WTC11 (cell line): ENCODE results near the gene TMEM54. TPM values are rescaled to one million over a fixed set of nuclear protein-coding genes. Genes with fewer than 3 reads are reported as not detected.
A peak's percentile ranks its signal among the peaks of the same experiment; 100 is the strongest.

ENCODE experiments used
- ATAC-seq: fragments of 200-7000 bp; cut with Tn5 transposase; 2 replicates; pipeline ENCODE4 v1.10.0; 2021; ENCODE audit warnings: mild to moderate bottlenecking, moderate library complexity
- Bru-seq: library from RNA; stranded (reverse); fragments of 400-500 nt; gene quantifications from one replicate; lab custom pipeline; 2021; lab: Mats Ljungman, UMichigan
- CTCF ChIA-PET: fragments of 300-600 bp; sonication (Branson Sonifier 250); formaldehyde crosslinking; loops from one replicate; lab custom pipeline; 2021; ENCODE audit warnings: antibody characterized with exemption; lab: Charles Lee
- POLR2A ChIA-PET: fragments of 350-600 bp; sonication (Branson Sonifier 250); formaldehyde crosslinking; loops from one replicate; lab custom pipeline; 2021; ENCODE audit warnings: antibody characterized with exemption; lab: Charles Lee
- DNase-seq: peaks from one replicate; pipeline ENCODE4 v3.0.0; 2021; ENCODE audit warnings: low spot score
- H3K27ac Mint-ChIP-seq: 2 replicates; pipeline ENCODE4 v1.8.0; 2021; ENCODE audit warnings: mixed read lengths
- H3K27me3 Mint-ChIP-seq: 2 replicates; pipeline ENCODE4 v1.8.0; 2021; ENCODE audit warnings: low read depth, mild to moderate bottlenecking, moderate library complexity, mixed read lengths
- H3K36me3 Mint-ChIP-seq: 2 replicates; pipeline ENCODE4 v1.8.0; 2021; ENCODE audit warnings: mixed read lengths
- H3K4me1 Mint-ChIP-seq: 2 replicates; pipeline ENCODE4 v1.8.0; 2022; ENCODE audit warnings: mixed read lengths
- H3K4me3 Mint-ChIP-seq: 2 replicates; pipeline ENCODE4 v1.8.0; 2021; ENCODE audit warnings: mild to moderate bottlenecking, moderate library complexity, mixed read lengths
- H3K9me3 Mint-ChIP-seq: 2 replicates; pipeline ENCODE4 v1.8.0; 2021; ENCODE audit warnings: mixed read lengths
- CDX4 ChIP-seq: fragments of 250-450 bp; sonication (Bioruptor Pico); IDR thresholded peaks from 2 replicates; pipeline ENCODE4 v1.9.0; 2021; ENCODE audit warnings: moderate library complexity, mild to moderate bottlenecking, inconsistent platforms, borderline replicate concordance
- HMGXB4 ChIP-seq: sonication (generic); formaldehyde crosslinking; IDR thresholded peaks from 2 replicates; pipeline ENCODE4 v1.8.1; 2023; ENCODE audit warnings: mild to moderate bottlenecking, moderate library complexity, missing genetic modification reagents
- OVOL2 ChIP-seq: fragments of 250-450 bp; sonication (Bioruptor Pico); IDR thresholded peaks from 2 replicates; pipeline ENCODE4 v1.9.0; 2021; ENCODE audit warnings: mild to moderate bottlenecking, borderline replicate concordance
- SP1 ChIP-seq: sonication (generic); formaldehyde crosslinking; conservative IDR thresholded peaks from 2 replicates; pipeline ENCODE4 v1.8.1; 2022; ENCODE audit warnings: missing genetic modification reagents
- TCF7 ChIP-seq: sonication (generic); formaldehyde crosslinking; IDR thresholded peaks from 2 replicates; pipeline ENCODE4 v1.8.0; 2022; ENCODE audit warnings: mild to moderate bottlenecking, low read depth, missing genetic modification reagents, moderate library complexity
- USF1 ChIP-seq: sonication (generic); formaldehyde crosslinking; IDR thresholded peaks from 2 replicates; pipeline ENCODE4 v1.8.0; 2022; ENCODE audit warnings: mild to moderate bottlenecking, missing genetic modification reagents
- ZBTB43 ChIP-seq: sonication (generic); formaldehyde crosslinking; IDR thresholded peaks from 2 replicates; pipeline ENCODE4 v1.8.1; 2023; ENCODE audit warnings: mild to moderate bottlenecking, missing genetic modification reagents
- ZNF121 ChIP-seq: sonication (generic); formaldehyde crosslinking; IDR thresholded peaks from 2 replicates; pipeline ENCODE4 v1.8.0; 2023; ENCODE audit warnings: missing genetic modification reagents
- ZNF219 ChIP-seq: sonication (generic); formaldehyde crosslinking; IDR thresholded peaks from 2 replicates; pipeline ENCODE4 v1.8.0; 2023; ENCODE audit warnings: missing genetic modification reagents, mild to moderate bottlenecking, borderline replicate concordance
- ZNF281 ChIP-seq: sonication (generic); formaldehyde crosslinking; IDR thresholded peaks from 2 replicates; pipeline ENCODE4 v1.8.0; 2023; ENCODE audit warnings: mild to moderate bottlenecking, missing genetic modification reagents
- ZNF396 ChIP-seq: fragments of 250-450 bp; sonication (Bioruptor Pico); IDR thresholded peaks from 2 replicates; pipeline ENCODE4 v1.8.0; 2021; ENCODE audit warnings: mild to moderate bottlenecking, moderate library complexity, borderline replicate concordance
- ZNF423 ChIP-seq: fragments of 250-450 bp; sonication (Bioruptor Pico); IDR thresholded peaks from 2 replicates; pipeline ENCODE4 v2.1.2; 2022; ENCODE audit warnings: mild to moderate bottlenecking, moderate library complexity
- ZNF512 ChIP-seq: sonication (generic); formaldehyde crosslinking; IDR thresholded peaks from 2 replicates; pipeline ENCODE4 v1.8.1; 2022; ENCODE audit warnings: missing genetic modification reagents, borderline replicate concordance
- long read RNA-seq, 3 experiments: library from RNA in 1 of 3; library from capped mRNA in 1 of 3; library from polyadenylated mRNA in 1 of 3; unstranded in 2 of 3; stranded (forward) in 1 of 3; transcript quantifications; one replicate each; pipeline ENCODE4 v2.0.0, GENCODE V29; 2021
- total RNA-seq: library from RNA; stranded (reverse); gene quantifications from 3 replicates; pipeline ENCODE4 v1.2.3, GENCODE V29; 2021

Gene TMEM54
- 20.7 to 29.0 TPM (median 24.9 TPM) in 3 replicates for total RNA-seq
- percentile 45 among the genes with signal in this experiment for Bru-seq, nascent RNA
- long read RNA-seq, experiment 1, transcript TMEM54-202 (6 exons, 999 nt), result major isoform, 38 of 50 reads
- long read RNA-seq, experiment 1, partial matches to known transcripts, result 1 of 50 reads
- long read RNA-seq, experiment 1, other reads (novel, unspliced or antisense), result 8 of 50 reads
- long read RNA-seq, experiment 2, transcript TMEM54-202 (6 exons, 999 nt), result major isoform, 19 of 31 reads
- long read RNA-seq, experiment 2, partial matches to known transcripts, result 4 of 31 reads
- long read RNA-seq, experiment 2, other reads (novel, unspliced or antisense), result 7 of 31 reads
- long read RNA-seq, experiment 3, result 0 reads

- no peak within 1 kb of the TSS for H3K27ac Mint-ChIP-seq
- H3K27me3 Mint-ChIP-seq, result peaks cover 64% of the 10 kb centered on the region
- ChIA-PET CTCF (interaction anchor here (0.7 to 4.4 kb wide), 4 partner anchors 14 to 32 kb away, joined by 3 to 14 read pairs (median 5); no protein-coding TSS in a partner anchor), POLR2A (interaction anchor here (0.6 kb wide), 1 partner anchor 15 kb away, joined by 3 read pairs; the partner anchor contains the start of gene HPCA)
- no peak for TF ChIP-seq CDX4 (CRISPR knock-in tag)
- TF ChIP-seq SP1 (CRISPR knock-in tag), result peak; percentile 58
- TF ChIP-seq TCF7, result no peak
- peak; percentile 31; the same call in 1 of the 2 replicates for TF ChIP-seq HMGXB4
- TF ChIP-seq ZNF512 (CRISPR knock-in tag), result no peak
- peak; percentile 48 for TF ChIP-seq ZNF121 (CRISPR knock-in tag)
- ATAC-seq, result peak; percentile 59
- H3K9me3 Mint-ChIP-seq, result no peaks in the 10 kb centered on the region
- peak within 1 kb of the TSS; percentile 79 for H3K4me3 Mint-ChIP-seq
- H3K4me1 Mint-ChIP-seq, result peaks cover 9% of the 10 kb centered on the region
- DNase-seq, result peak; percentile 45
- H3K36me3 Mint-ChIP-seq, result no peaks in the 10 kb centered on the region
Measured at GRCh38 chr1:32900956-32901822, at the start of gene TMEM54. Gene TMEM54, minus strand, starts transcription at chr1:32901389. Its CDS starts 151 bp downstream, at chr1:32901238.

GRCh38 chr1:32949519-32949918, 48.3 kb upstream of the TMEM54 start:
- CTCF ChIA-PET, result no interaction called here

More at GRCh38 chr1:32949519-32949918, 48.3 kb upstream of the TMEM54 start:
- Mint-ChIP-seq H3K4me3 (no peak overlapping the region), H3K27ac (peak overlapping the region; percentile 25; the same call in 1 of the 2 replicates), H3K36me3 (peaks cover 19% of the 10 kb centered on the region), H3K9me3 (no peaks in the 10 kb centered on the region), H3K4me1 (no peaks in the 10 kb centered on the region), H3K27me3 (no peaks in the 10 kb centered on the region)
- no peak for TF ChIP-seq ZNF423
- no peak for TF ChIP-seq ZNF396
- no peak for TF ChIP-seq ZNF281 (CRISPR knock-in tag)
- TF ChIP-seq OVOL2 (CRISPR knock-in tag), result no peak
- no peak for TF ChIP-seq CDX4 (CRISPR knock-in tag)
- no peak for TF ChIP-seq HMGXB4
- TF ChIP-seq ZNF219 (CRISPR knock-in tag), result no peak
- no peak for TF ChIP-seq USF1 (CRISPR knock-in tag)
- no peak for TF ChIP-seq ZBTB43
- ATAC-seq (no peak), DNase-seq (no peak)
- POLR2A ChIA-PET, result no interaction called here
